GM12878 (cell line): Measurements from ENCODE around the gene ZNF428. TPM values are rescaled to one million over a fixed set of nuclear protein-coding genes. Genes with fewer than 3 reads are reported as not detected.

ENCODE experiments used
- ATAC-seq: fragments of 200-7000 bp; cut with Tn5 transposase; 3 replicates; pipeline ENCODE4 v1.9.1; 2020; ENCODE audit warnings: mild to moderate bottlenecking, moderate library complexity
- BruUV-seq: library from RNA; stranded (reverse); fragments of 400-500 nt; replicated peaks from 2 replicates; lab custom pipeline; 2021; lab: Mats Ljungman, UMichigan
- CTCF ChIA-PET: fragments of 300-600 bp; sonication (Branson Sonifier 250); formaldehyde crosslinking; extraction: SDS; loops from one replicate; lab custom pipeline; 2021; ENCODE audit warnings: inconsistent platforms; lab: Yijun Ruan, JAX
- POLR2A ChIA-PET: fragments of 350-600 bp; formaldehyde crosslinking; extraction: SDS; loops from one replicate; lab custom pipeline; 2021; ENCODE audit warnings: inconsistent platforms; lab: Charles Lee
- RAD21 ChIA-PET: fragments of 300-600 bp; sonication (Branson Sonifier 250); formaldehyde crosslinking; loops from one replicate; lab custom pipeline; 2023; ENCODE audit warnings: antibody characterized with exemption; ENCODE audit not compliant: unreplicated experiment; lab: Charles Lee
- SMC1A ChIA-PET: fragments of 300-600 bp; sonication (Branson Sonifier 250); formaldehyde crosslinking; loops from one replicate; lab custom pipeline; 2023; ENCODE audit not compliant: unreplicated experiment, uncharacterized antibody; lab: Charles Lee
- DNase-seq: peaks from one replicate; pipeline ENCODE4 v3.0.0-alpha.2; 2011; ENCODE audit warnings: low read depth, low spot score
- FAIRE-seq: peaks from 3 replicates; lab custom pipeline; 2011; peaks lifted over from hg19 to GRCh38; lab: Jason Lieb, UNC
- H2AFZ ChIP-seq: 2 replicates; pipeline ENCODE4 v1.6.0; 2011; ENCODE audit warnings: low read depth, low read length, control low read depth; ENCODE audit not compliant: control insufficient read depth
- H3K27ac ChIP-seq: 2 replicates; pipeline ENCODE4 v1.5.1; 2011; ENCODE audit warnings: control low read depth; ENCODE audit not compliant: control insufficient read depth, insufficient read depth
- H3K27me3 ChIP-seq, 2 experiments: replicated peaks in 1 of 2; 2 replicates each; pipeline versions ENCODE4 v1.6.0 to v1.6.1; 2011; ENCODE audit warnings: low read length in 1 of 2; ENCODE audit not compliant: control insufficient read depth in 2 of 2, insufficient read depth in 2 of 2
- H3K36me3 ChIP-seq, 2 experiments: 2 replicates each; pipeline ENCODE4 v1.5.1; 2011; ENCODE audit warnings: low read length in 1 of 2; ENCODE audit not compliant: control insufficient read depth in 2 of 2, insufficient read depth in 2 of 2
- H3K4me1 ChIP-seq: 2 replicates; pipeline ENCODE4 v1.6.1; 2011; ENCODE audit warnings: mild to moderate bottlenecking, low read length, moderate library complexity, mixed read lengths; ENCODE audit not compliant: control insufficient read depth, insufficient read depth
- H3K4me2 ChIP-seq: 2 replicates; pipeline ENCODE4 v1.6.0; 2011; ENCODE audit warnings: control low read depth; ENCODE audit not compliant: control insufficient read depth, insufficient read depth
- H3K4me3 ChIP-seq: fragments of 200-600 bp; sonication (generic); 2 replicates; pipeline ENCODE4 v1.5.1; 2016
- H3K79me2 ChIP-seq: 2 replicates; pipeline ENCODE4 v1.6.0; 2011; ENCODE audit warnings: low read length; ENCODE audit not compliant: control insufficient read depth, insufficient read depth
- H3K9ac ChIP-seq: 2 replicates; pipeline ENCODE4 v1.8.0; 2011; ENCODE audit warnings: low read length, control low read depth, mixed read lengths; ENCODE audit not compliant: control insufficient read depth, insufficient read depth
- H3K9me3 ChIP-seq: replicated peaks from 3 replicates; pipeline ENCODE4 v1.5.1; 2011; ENCODE audit warnings: mild to moderate bottlenecking, low read length; ENCODE audit not compliant: control insufficient read depth, insufficient read depth
- H4K20me1 ChIP-seq: 2 replicates; pipeline ENCODE4 v1.6.0; 2011; ENCODE audit not compliant: control insufficient read depth, insufficient read depth
- CBFB ChIP-seq: IDR thresholded peaks from 2 replicates; pipeline ENCODE4 v1.6.1; 2016; ENCODE audit warnings: antibody characterized with exemption, low read depth
- FOXK2 ChIP-seq: fragments of 450-650 bp; IDR thresholded peaks from 2 replicates; pipeline ENCODE4 v1.6.1; 2017; ENCODE audit warnings: mild to moderate bottlenecking, moderate library complexity
- FOXM1 ChIP-seq: IDR thresholded peaks from 2 replicates; pipeline ENCODE4 v1.6.1; 2012; ENCODE audit warnings: low read depth, mild to moderate bottlenecking, inconsistent platforms, low read length, moderate library complexity
- HSF1 ChIP-seq: fragments of 150-350 bp; IDR thresholded peaks from 2 replicates; pipeline ENCODE4 v1.6.1; 2014; ENCODE audit warnings: mild to moderate bottlenecking, low read depth, low read length
- IKZF1 ChIP-seq: fragments of 450-650 bp; conservative IDR thresholded peaks from 2 replicates; pipeline ENCODE4 v1.6.1; 2017; ENCODE audit warnings: antibody characterized with exemption, mild to moderate bottlenecking
- IKZF2 ChIP-seq, 2 experiments: fragments of 450-650 bp; IDR thresholded peaks; 2 replicates each; pipeline ENCODE4 v1.6.1; 2017; ENCODE audit warnings: mild to moderate bottlenecking in 2 of 2, moderate library complexity in 2 of 2
- MYB ChIP-seq: fragments of 150-350 bp; IDR thresholded peaks from 2 replicates; pipeline ENCODE4 v1.6.1; 2014; ENCODE audit warnings: mild to moderate bottlenecking, low read depth, low read length, borderline replicate concordance
- NFYA ChIP-seq: IDR thresholded peaks from 2 replicates; pipeline ENCODE4 v1.6.1; 2011; ENCODE audit warnings: low read depth, mild to moderate bottlenecking, low read length, improper control_type of control experiment, borderline replicate concordance
- NR2C1 ChIP-seq: fragments of 450-650 bp; IDR thresholded peaks from 2 replicates; pipeline ENCODE4 v1.6.1; 2017; ENCODE audit warnings: antibody characterized with exemption, mild to moderate bottlenecking, moderate library complexity
- SMC3 ChIP-seq: IDR thresholded peaks from 2 replicates; pipeline ENCODE4 v1.6.1; 2011; ENCODE audit warnings: low read length, improper control_type of control experiment, borderline replicate concordance
- SREBF2 ChIP-seq: IDR thresholded peaks from 2 replicates; pipeline ENCODE4 v1.6.1; 2012; ENCODE audit warnings: mild to moderate bottlenecking, low read length
- STAT1 ChIP-seq: fragments of 450-650 bp; conservative IDR thresholded peaks from 2 replicates; pipeline ENCODE4 v1.6.1; 2014; ENCODE audit warnings: antibody characterized with exemption, mild to moderate bottlenecking
- WGBS: methylation state at CpG from one replicate; pipeline ENCODE4 v1.1.6; 2016; ENCODE audit warnings: low lambda C conversion rate; ENCODE audit not compliant: insufficient replicate concordance, insufficient coverage; ENCODE audit errors: missing lambda C conversion rate; 5-methylcytosine and 5-hydroxymethylcytosine counted together
- in situ Hi-C: fragments of 300-500 bp; cut with MboI; formaldehyde crosslinking; loops from 9 replicates; pipeline ENCODE4 v1.14.3; 2018; ENCODE audit warnings: mixed read lengths
- intact Hi-C: fragments of 100-400 bp; cut with micrococcal nuclease; formaldehyde crosslinking; loops from one replicate; pipeline ENCODE4 v1.14.2; 2022; ENCODE audit not compliant: unreplicated experiment
- polyA plus RNA-seq, 11 experiments: library from polyadenylated mRNA; depleted of rRNA in 4 of 11; unstranded in 6 of 11; stranded (reverse) in 5 of 11; fragments of >200 nt; fragmentation: Nextera tagmentation in 4 of 11; fragmentation: Illumina TruSeq in 1 of 11; extraction: Ambion mirVana in 4 of 11; extraction: Trizol in 1 of 11; gene quantifications; 1 replicate in 1 of 11; 2 replicates in 10 of 11; pipeline versions ENCODE4 v1.2.1 to v1.2.3, GENCODE V29; 2011 to 2016; ENCODE audit warnings: inconsistent platforms in 2 of 11, missing spikeins in 2 of 11, low read depth in 1 of 11
- total RNA-seq, 4 experiments: library from RNA; depleted of rRNA in 3 of 4; stranded (reverse); fragments of >200 nt in 3 of 4; fragmentation: Illumina TruSeq in 1 of 4; extraction: Trizol in 1 of 4; gene quantifications; 2 replicates each; pipeline versions ENCODE4 v1.2.1 to v1.2.3, GENCODE V29; 2013 to 2021
- TF ChIP-seq, protein P1 (sequence below): fragments of 450-650 bp; IDR thresholded peaks from 2 replicates; pipeline ENCODE4 v1.6.1; 2017; ENCODE audit warnings: mild to moderate bottlenecking, moderate library complexity

The ZNF428 gene
- total and polyA plus RNA-seq, 10 of the 15 experiments (the other 5 are each of a cell fraction or from before 2014, with no cell fraction given): 0.27 to 57.8 (median 20.4) TPM

DNA sequence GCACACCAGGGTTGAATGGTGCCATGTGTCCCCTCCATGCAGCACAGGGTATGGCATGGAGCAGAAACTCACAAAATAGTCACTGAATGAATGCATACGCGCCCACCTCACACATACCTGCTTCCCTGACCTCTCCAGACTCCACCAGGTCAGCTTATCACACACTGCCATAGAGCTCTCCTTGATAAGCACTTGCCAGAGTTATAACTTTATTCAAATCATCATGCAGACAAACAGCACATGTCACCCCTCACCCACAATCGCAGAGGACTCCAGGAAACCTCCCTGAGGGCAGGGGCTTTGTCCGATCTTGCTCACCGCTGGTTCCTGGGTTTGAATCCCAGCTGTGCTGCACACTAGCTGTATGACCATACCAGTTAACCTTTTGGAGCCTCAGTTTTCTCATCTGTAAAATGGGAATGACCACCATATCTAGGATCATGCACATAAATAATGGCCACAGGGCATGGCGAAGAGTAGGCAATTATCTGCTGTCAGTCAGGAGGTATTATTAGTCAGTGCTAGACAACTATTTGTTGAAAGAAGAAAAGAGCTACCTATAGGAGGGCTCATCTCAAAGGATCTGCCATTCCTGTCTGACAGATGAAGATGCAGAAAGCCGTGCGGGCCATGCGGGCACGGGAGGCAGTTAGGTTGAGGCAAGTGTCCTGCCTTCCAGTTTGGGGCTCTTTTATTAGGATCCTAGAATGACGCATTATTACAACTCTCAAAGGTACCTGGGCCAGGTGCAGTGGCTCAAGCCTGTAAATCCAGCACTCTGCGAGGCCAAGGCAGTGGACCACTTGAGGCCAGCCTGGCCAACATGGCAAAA is 58.1 kb downstream of the ZNF428 start (continued):
- TF ChIP-seq NR2C1 (no peak), MYB (no peak)
- TF ChIP-seq, protein P1, sequence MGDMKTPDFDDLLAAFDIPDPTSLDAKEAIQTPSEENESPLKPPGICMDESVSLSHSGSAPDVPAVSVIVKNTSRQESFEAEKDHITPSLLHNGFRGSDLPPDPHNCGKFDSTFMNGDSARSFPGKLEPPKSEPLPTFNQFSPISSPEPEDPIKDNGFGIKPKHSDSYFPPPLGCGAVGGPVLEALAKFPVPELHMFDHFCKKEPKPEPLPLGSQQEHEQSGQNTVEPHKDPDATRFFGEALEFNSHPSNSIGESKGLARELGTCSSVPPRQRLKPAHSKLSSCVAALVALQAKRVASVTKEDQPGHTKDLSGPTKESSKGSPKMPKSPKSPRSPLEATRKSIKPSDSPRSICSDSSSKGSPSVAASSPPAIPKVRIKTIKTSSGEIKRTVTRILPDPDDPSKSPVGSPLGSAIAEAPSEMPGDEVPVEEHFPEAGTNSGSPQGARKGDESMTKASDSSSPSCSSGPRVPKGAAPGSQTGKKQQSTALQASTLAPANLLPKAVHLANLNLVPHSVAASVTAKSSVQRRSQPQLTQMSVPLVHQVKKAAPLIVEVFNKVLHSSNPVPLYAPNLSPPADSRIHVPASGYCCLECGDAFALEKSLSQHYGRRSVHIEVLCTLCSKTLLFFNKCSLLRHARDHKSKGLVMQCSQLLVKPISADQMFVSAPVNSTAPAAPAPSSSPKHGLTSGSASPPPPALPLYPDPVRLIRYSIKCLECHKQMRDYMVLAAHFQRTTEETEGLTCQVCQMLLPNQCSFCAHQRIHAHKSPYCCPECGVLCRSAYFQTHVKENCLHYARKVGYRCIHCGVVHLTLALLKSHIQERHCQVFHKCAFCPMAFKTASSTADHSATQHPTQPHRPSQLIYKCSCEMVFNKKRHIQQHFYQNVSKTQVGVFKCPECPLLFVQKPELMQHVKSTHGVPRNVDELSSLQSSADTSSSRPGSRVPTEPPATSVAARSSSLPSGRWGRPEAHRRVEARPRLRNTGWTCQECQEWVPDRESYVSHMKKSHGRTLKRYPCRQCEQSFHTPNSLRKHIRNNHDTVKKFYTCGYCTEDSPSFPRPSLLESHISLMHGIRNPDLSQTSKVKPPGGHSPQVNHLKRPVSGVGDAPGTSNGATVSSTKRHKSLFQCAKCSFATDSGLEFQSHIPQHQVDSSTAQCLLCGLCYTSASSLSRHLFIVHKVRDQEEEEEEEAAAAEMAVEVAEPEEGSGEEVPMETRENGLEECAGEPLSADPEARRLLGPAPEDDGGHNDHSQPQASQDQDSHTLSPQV: no peak

- Histone ChIP-seq H4K20me1 (no peaks in the 10 kb centered on the region), H3K9me3 (no peaks in the 10 kb centered on the region), H3K27ac (no peak overlapping the region), H3K36me3 (peaks cover 0 to 3% of the 10 kb centered on the region in 2 experiments; a peak in 1 of 4 replicates), H3K4me2 (no peak overlapping the region), H3K4me3 (no peak overlapping the region), H3K27me3 (no peaks in the 10 kb centered on the region), H3K4me1 (peaks cover 12% of the 10 kb centered on the region), H3K9ac (no peak overlapping the region), H3K79me2 (no peaks in the 10 kb centered on the region), H2AFZ (no peak overlapping the region)
- POLR2A ChIA-PET: interaction anchor here (1.2 kb wide), 1 partner anchor 27 kb away, joined by 5 read pairs; no protein-coding TSS in a partner anchor
- FAIRE-seq (no peak), ATAC-seq (peak; percentile 25; the same call in 2 of the 3 replicates), DNase-seq (no peak)
- CTCF ChIA-PET: interaction anchor here (1.2 to 10.1 kb wide), 5 partner anchors 10 to 254 kb away, joined by 3 to 99 read pairs (median 13); partner anchors contain the start of genes IRGQ, PINLYP, XRCC1 and ZNF576
- SMC1A ChIA-PET: interaction anchor here (0.6 to 1.5 kb wide), 3 partner anchors 25 to 32 kb away, joined by 3 to 4 read pairs (median 4); no protein-coding TSS in a partner anchor
- WGBS: 100% methylated on average over 6 of the region's 6 CpGs
- BruUV-seq: no TSS peak
- intact Hi-C loops: no loop called here
- RAD21 ChIA-PET: no interaction called here
- in situ Hi-C loops: no loop called here
- TF ChIP-seq HSF1 (no peak), STAT1 (no peak), SREBF2 (no peak), SMC3 (no peak), CBFB (no peak), FOXK2 (no peak), IKZF1 (no peak), FOXM1 (no peak), IKZF2 (IDR thresholded peaks at IDR 0.05) (no peak), NFYA (no peak)
Observed at GRCh38 chr19:43560687-43561086, 58.7 kb downstream of the ZNF428 start.
